GM12891 (cell line): ENCODE data around the gene F7.

Experiments
- DNase-seq: peaks from one replicate; pipeline ENCODE4 v3.0.0; 2011; ENCODE audit warnings: low spot score; ENCODE audit not compliant: insufficient read length
- FAIRE-seq: peaks from 2 replicates; lab custom pipeline; 2011; peaks lifted over from hg19 to GRCh38; lab: Jason Lieb, UNC
- PAX5 ChIP-seq: IDR thresholded peaks from 2 replicates; pipeline ENCODE4 v1.6.1; 2011; ENCODE audit warnings: low read length, moderate library complexity, mild to moderate bottlenecking; ENCODE audit not compliant: insufficient read depth, severe bottlenecking
- POLR2A ChIP-seq: IDR thresholded peaks from 2 replicates; pipeline ENCODE4 v1.6.1; 2011; ENCODE audit warnings: low read depth, low read length, control low read depth
- POLR2AphosphoS5 ChIP-seq: IDR thresholded peaks from 2 replicates; pipeline ENCODE4 v1.6.1; 2011; ENCODE audit warnings: low read depth, low read length, control low read depth
- POU2F2 ChIP-seq: IDR thresholded peaks from 2 replicates; pipeline ENCODE4 v1.6.1; 2011; ENCODE audit warnings: low read depth, mild to moderate bottlenecking, control low read depth, low read length, moderate library complexity
- SPI1 ChIP-seq: IDR thresholded peaks from 2 replicates; pipeline ENCODE4 v1.6.1; 2011; ENCODE audit warnings: low read depth, low read length, control low read depth
- TAF1 ChIP-seq: IDR thresholded peaks from 2 replicates; pipeline ENCODE4 v1.6.1; 2011; ENCODE audit warnings: low read depth, low read length, control low read depth

F7 gene

DNA sequence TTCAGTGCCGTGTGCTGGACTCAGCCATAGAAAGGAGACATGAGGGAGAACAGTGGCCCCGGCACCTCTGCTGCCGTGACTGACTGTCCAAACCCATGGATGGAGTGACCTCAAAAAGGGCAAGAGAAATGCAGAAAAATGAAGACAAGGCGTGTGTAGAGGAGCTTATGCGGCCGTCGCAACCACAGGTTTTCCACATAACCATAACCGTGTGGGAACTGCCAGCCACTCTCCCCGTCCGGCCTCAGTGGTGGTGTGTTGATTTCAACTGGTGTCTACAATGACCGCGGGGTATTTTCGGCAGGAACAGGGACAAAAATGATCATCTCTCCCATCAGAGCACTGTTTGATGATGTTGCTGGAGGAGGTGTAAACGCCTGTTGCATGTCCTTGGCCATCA is 42.9 kb upstream of the F7 start:
- DNase-seq (no peak), FAIRE-seq (no peak)
- no peak for TF ChIP-seq SPI1
- no peak for TF ChIP-seq POLR2AphosphoS5

DNA sequence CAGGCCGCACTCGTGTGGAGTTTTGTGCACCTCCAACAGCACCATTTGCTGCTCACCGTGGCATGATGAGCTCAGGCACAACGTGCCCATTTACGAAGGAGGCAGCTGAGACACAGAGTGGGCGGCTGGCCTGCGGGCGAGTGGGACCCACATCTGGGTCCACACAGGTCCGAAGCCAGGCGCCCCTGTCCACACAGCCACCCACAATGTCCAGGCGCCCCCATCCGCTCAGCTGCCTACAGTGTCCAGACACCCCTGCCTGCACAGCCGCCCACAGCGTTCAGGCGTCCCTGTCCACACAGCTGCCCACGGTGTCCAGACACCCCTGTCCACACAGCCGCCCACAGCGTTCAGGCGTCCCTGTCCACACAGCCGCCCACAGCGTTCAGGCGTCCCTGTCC is 42.5 kb upstream of the F7 start:
- TF ChIP-seq PAX5 (no peak), POLR2AphosphoS5 (no peak), TAF1 (no peak), POU2F2 (no peak), SPI1 (no peak), POLR2A (no peak)
- FAIRE-seq, result no peak
- no peak for DNase-seq

DNA sequence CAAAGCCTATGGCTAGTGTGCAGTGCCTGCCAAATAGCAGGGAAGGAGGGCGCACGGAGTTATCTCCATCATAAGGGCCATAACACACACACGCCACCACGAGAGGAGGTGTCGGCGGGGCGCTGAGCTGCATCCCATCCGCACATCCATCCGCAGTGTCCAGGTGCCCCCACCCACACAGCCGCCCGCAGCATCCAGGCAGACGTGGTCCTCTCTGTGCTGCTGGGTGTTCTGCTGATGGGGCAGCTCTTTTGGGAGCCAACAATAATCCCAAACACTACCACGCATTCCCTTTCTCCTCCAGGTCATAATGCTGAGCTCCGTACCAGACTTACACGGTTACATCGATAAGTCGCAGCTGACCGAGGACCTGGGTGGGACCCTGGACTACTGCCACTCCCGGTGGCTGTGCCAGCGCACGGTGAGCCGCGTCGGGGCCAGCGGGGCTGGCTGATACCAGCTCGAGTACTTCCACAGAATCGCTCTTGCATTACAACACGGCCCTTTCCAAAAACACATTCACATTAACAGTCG is 41.5 kb upstream of the F7 start:
- no peak for FAIRE-seq

DNA sequence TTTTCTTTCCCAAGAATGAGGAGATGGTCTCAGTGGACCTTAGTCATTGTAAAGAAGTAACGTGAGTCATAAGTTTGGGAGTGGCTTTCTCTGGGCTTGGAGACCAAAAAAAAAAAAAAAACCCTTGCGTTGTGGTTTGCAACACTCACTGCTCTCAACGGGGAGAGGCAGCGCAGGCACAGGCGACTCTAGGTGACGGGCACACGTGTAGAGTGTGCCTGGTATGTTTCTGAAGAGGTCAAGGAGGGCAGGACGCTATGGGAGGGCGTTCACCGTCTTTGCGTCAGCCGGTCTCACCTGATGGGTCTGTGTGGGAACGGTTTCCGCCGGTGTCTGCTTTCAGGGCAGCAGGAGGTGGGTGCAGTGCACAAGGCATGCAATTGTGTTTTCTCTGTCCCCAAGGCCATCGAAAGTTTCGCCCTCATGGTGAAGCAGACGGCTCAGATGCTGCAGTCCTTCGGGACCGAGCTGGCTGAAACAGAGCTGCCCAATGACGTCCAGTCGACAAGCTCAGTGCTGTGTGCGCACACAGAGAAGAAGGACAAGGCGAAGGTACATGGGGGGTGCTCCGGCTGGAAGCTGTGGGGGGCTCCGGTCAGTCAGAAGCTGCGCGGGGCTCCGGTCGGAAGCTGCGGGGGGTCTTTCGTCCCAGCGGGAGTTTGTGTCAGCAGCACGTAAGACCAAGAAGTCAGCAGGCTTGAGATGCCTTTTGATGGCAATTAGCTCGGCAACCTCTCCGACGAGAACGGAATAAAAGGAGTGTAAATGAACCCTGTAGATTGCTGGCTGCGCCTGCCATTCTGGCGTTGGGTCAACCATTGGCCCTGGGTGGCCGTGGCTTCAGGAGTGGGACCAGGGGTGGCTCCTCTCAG is 40.8 kb upstream of the F7 start:
- TF ChIP-seq POU2F2 (no peak), POLR2AphosphoS5 (no peak), TAF1 (no peak), SPI1 (no peak), POLR2A (no peak), PAX5 (no peak)
- DNase-seq (no peak), FAIRE-seq (no peak)

More for the DNA sequence above, 41.5 kb upstream of the F7 start:
- DNase-seq, result no peak
- TF ChIP-seq PAX5 (no peak), POU2F2 (no peak), POLR2AphosphoS5 (no peak), SPI1 (no peak), POLR2A (no peak), TAF1 (no peak)

DNA sequence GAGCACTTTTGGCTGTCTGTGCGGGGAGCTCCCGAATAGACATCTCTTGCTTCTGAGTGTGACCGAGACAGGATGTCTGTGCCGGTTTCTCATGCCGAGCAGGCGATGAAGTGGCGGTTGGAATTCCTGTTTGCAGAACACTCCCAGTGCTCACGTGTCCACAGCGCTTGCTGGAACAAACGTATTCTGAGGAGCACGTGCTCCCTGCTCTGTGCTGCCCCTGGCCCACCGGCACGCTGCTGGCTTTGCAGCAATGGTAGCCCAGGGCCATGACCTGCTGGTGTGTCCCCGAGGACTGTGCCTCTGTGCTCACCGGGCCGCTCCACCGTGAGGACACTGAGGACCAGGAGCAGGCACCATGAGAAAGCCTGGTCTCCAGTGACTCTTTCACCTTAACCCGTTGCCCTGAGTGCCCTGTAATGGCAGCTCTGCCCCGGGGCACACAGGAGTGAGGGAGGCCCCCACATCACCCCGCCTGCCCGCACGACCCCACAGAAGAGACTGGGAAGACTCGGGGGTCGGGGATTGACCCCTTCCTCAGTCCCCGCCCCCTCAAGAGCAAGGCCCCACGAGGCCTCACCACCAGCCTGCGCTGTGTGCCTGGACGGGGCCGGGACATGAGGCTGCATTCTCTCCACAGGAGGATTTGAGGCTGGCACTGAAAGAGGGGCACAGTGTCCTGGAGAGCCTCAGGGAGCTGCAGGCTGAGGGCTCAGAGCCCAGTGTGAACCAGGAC is 40.0 kb upstream of the F7 start:
- no peak for FAIRE-seq
- DNase-seq, result no peak
- TF ChIP-seq POLR2A, result no peak
- no peak for TF ChIP-seq PAX5

DNA sequence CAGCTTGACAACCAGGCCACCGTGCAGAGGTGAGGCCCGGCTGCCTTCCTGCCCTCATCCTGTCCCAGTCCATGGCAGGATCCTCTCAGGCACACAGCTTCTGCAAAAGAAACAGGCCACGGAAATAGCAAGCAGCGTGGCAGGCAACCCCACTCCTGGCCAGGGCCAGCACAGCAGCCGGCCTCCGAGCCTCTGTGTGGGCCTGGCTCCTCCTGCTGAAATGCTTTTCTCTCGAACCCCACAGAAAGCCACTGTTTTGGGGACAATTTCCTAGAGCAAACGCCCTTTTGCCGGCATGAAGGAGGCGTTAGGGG is 39.5 kb upstream of the F7 start:
- DNase-seq (no peak), FAIRE-seq (no peak)
- TF ChIP-seq SPI1, result no peak
- TF ChIP-seq PAX5, result no peak
- TF ChIP-seq TAF1, result no peak
- no peak for TF ChIP-seq POU2F2

DNA sequence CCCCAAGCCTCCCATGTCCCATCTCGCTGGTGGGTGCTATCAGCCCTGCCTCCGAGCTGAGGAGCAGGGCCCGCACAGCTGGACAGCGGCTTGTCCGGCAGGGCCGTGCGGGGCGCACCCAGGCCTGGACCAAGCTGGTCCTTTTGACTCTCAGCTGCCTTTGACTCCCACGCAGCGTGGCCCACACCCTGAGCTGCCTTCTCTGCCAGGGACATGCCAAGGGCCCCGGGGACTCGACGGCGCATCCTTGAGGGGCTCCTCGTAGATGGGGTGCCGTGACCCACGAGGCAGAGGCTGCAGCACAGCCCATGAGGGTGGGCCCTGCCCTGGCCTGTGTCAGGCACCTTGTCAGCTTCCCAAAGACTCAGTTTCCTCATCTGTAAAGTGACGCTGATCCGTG is 38.8 kb upstream of the F7 start:
- FAIRE-seq (no peak), DNase-seq (no peak)
- TF ChIP-seq POLR2A, result no peak
- TF ChIP-seq POLR2AphosphoS5, result no peak
- TF ChIP-seq POU2F2, result no peak
- no peak for TF ChIP-seq SPI1
- no peak for TF ChIP-seq TAF1

DNA sequence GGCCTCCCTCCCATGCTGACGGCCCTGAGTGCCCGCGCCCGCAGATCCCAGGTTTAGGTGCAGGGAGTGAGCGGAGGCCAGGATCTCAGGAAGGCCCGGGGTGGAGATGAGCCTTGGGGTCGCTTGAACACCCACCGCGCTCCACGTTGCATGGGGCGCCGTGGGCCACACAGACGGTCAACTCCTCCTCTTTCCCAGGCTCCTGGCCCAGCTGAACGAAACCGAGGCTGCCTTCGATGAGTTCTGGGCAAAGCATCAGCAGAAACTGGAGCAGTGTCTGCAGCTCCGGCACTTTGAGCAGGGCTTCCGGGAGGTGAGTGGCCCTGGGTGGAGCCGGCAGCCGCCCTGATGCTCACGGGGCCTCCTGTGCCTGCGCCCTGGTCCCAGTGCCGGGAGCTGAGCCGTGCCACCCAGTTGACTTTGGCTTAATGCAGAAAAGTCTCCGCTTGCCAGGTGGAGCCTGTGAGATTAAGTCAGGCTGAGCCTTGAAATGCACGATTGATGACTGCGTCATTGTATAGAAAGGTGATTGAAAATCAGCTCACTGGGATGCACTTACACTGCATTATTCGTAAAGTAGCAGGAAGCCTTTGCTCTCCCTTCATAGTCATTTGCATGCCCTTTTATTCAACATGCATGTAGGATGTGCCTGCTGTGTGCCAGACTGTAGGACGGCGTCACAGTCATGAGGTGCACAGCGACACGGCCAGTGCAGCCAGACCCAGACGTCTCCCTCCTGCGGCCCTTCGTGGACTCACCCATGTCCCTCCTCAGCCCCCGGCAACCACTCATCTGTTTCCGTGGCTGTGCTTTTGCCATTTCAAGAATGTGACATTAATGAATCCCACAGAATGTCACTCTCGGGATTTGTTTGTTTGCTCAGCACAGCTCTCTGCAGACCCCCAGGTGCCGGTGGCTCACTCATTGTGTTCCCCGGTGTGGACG is 35.5 kb upstream of the F7 start:
- DNase-seq (no peak), FAIRE-seq (no peak)
- TF ChIP-seq TAF1, result no peak
- no peak for TF ChIP-seq PAX5
- TF ChIP-seq POLR2A, result no peak
- TF ChIP-seq POLR2AphosphoS5, result no peak
- no peak for TF ChIP-seq SPI1
- no peak for TF ChIP-seq POU2F2

DNA sequence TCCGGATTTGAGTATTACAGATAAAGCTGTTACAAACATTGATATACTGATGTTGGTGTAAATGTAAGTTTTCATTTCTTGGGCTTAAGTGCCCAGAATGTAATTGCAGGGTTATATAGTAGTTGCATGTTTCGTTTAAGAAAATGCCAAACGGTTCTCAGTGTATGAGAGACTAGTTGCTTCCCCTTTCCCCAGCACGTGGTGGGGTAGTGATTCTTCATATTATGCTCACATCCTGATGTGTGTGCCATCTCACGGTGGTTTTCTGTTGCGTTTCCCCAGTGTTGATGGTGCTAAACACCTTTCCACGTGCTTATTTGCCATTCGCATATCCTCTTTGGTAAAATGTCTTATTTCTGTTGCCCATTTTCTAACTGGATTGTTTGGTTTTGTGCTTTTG is 34.7 kb upstream of the F7 start:
- TF ChIP-seq POU2F2 (no peak), POLR2A (no peak), POLR2AphosphoS5 (no peak), PAX5 (no peak), SPI1 (no peak), TAF1 (no peak)
- no peak for DNase-seq
- no peak for FAIRE-seq

DNA sequence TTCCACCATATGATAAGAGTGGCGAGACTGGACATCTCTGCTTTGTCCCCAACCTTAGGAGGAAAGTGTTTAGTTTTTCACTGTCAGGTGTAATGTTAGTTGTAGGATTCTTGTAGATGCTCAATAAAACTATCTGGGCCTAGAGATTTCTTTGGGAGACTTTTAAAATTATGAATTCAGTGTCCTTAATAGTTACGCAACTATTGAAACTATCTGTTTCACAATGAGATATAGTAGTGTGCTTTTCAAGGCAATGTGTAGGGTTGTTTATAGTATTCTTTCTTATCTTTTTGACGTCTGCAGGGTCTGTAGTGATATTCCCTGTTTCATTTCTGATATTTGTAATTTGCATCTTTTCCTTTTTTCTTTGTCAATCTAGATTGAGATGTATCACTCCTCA is 33.2 kb upstream of the F7 start:
- TF ChIP-seq POU2F2 (no peak), POLR2A (no peak), POLR2AphosphoS5 (no peak), TAF1 (no peak), SPI1 (no peak), PAX5 (no peak)
- DNase-seq, result no peak
- no peak for FAIRE-seq
